PC-9 (cell line): Measurements from ENCODE around the gene LRRC56.

ENCODE experiments used
- EZH2 ChIP-seq: fragments of 200-600 bp; sonication (generic); IDR thresholded peaks from 2 replicates; pipeline ENCODE4 v1.8.0; 2017; ENCODE audit warnings: antibody characterized with exemption, low read depth
- TF ChIP-seq, protein P1 (sequence below): fragments of 200-600 bp; sonication (generic); conservative IDR thresholded peaks from 2 replicates; pipeline ENCODE4 v1.6.1; 2017; ENCODE audit warnings: mixed run types, antibody characterized with exemption, mild to moderate bottlenecking, moderate library complexity

GRCh38 chr11:571802-572185 lies 34.5 kb downstream of the LRRC56 start:
- TF ChIP-seq, protein P1, sequence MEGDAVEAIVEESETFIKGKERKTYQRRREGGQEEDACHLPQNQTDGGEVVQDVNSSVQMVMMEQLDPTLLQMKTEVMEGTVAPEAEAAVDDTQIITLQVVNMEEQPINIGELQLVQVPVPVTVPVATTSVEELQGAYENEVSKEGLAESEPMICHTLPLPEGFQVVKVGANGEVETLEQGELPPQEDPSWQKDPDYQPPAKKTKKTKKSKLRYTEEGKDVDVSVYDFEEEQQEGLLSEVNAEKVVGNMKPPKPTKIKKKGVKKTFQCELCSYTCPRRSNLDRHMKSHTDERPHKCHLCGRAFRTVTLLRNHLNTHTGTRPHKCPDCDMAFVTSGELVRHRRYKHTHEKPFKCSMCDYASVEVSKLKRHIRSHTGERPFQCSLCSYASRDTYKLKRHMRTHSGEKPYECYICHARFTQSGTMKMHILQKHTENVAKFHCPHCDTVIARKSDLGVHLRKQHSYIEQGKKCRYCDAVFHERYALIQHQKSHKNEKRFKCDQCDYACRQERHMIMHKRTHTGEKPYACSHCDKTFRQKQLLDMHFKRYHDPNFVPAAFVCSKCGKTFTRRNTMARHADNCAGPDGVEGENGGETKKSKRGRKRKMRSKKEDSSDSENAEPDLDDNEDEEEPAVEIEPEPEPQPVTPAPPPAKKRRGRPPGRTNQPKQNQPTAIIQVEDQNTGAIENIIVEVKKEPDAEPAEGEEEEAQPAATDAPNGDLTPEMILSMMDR = no peak
- TF ChIP-seq EZH2 = no peak
